GM19023 (cell line): ENCODE results near the gene GGT1.
"Not testable (repeated sequence)": the region's sequence is repeated elsewhere in the genome, so short reads cannot be mapped to it uniquely, and the experiment has no call there.

Source experiments
- ATAC-seq: cut with Tn5 transposase; IDR thresholded peaks from one replicate; pipeline ENCODE4 v1.9.1; 2021; ENCODE audit warnings: mild to moderate bottlenecking, moderate library complexity; ENCODE audit not compliant: unreplicated experiment

GGT1 gene

DNA sequence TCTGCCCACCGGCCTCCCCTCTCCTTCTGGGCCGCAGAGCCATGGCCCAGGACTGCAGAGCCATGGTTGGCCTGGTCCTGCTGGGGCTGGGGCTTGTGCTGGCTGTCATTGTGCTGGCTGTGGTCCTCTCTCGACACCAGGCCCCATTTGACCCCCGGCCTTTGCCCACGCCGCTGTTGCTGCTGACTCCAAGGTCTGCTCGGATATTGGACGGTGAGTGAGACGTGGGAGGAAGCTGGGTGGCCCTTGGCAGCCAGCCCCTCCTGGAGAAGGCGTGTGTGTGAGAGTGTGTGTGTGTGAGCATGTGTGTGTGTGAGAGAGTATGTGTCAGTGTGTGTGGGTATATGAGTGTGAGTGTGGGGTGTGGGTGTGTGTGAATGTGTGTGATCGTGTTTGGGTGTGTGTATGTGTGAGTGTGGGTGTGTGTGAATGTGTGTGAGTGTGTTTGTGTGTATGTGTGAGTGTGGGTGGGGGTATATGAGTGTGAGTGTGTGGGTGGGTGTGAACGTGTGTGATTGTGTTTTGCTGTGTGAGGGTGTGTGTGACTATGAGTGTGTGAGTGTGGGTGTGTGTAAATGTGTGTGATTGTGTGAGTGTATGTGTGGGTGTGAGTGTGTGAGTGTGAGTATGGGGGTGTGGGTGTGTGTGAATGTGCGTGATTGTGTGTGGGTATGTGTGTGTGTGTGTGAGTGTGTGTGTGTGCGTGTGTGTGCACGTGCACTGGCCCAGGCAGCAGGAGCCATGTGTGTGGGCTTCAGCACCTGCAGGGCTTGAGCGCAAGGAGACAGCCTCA, 30.4 kb downstream of the GGT1 start:
- not testable (repeated sequence) for ATAC-seq

GRCh38 chr22:24634776-24635389, 31.9 kb downstream of the GGT1 start:
- not testable (repeated sequence) for ATAC-seq

GRCh38 chr22:24636513-24636912, 33.5 kb downstream of the GGT1 start:
- ATAC-seq, result not testable (repeated sequence)

DNA sequence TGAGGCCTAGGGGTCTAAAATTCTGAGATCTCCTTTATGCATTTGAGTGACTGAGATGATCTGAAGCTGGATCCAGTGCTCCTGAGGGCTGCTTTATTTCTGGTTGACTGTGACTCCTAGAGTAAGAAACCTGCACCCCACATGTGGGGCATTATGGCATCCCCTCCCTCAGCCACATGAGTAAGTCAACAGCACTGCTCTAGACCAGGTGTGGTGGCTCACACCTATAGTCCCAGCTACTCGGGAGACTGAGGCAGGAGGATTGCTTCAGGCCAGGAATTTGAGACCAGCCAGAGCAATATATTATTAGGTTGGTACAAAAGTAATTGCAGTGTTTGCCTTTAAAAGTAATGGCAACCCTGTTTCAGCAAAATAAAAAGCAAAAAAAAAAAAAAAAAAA, 39.3 kb downstream of the GGT1 start:
- ATAC-seq, result not testable (repeated sequence)

DNA sequence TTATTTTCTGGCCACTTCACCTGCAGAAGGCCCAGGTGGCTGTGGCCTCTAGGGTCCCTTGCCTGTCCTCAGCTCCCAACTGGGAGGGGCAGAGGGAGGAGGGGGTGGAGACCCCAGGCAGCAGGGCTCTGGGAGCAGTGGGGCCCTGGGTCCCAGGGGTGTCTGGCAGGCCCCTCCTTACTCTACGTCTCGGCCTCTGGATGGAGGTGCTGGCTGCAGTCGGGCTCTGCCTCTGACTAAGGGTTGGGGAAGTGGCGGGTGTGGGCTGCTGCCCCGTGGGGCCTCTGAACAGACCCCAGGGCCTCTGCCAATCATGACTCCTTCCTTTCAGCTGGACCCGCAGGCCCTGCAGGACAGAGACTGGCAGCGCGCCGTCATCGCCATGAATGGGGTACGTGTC, 41.4 kb downstream of the GGT1 start:
- not testable (repeated sequence) for ATAC-seq

GRCh38 chr22:24645408-24646399, 42.7 kb downstream of the GGT1 start:
- not testable (repeated sequence) for ATAC-seq

DNA sequence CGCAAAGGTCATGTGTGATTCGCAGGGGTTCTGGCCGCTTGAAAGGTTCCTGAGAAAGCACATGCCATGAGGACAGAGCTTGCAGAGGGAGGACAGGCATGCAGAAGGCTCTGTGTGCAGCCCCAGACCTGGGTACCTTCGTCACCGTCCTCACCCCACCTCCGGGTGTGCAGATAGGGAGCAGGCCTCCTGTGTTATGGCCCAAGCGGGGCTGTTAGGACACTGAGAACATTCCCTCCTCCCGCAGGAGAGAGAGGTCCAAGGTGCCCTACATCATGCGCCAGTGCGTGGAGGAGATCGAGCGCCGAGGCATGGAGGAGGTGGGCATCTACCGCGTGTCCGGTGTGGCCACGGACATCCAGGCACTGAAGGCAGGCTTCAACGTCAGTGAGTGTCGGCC, 43.8 kb downstream of the GGT1 start:
- not testable (repeated sequence) for ATAC-seq

GRCh38 chr22:24649371-24649770, 46.4 kb downstream of the GGT1 start:
- not testable (repeated sequence) for ATAC-seq

DNA sequence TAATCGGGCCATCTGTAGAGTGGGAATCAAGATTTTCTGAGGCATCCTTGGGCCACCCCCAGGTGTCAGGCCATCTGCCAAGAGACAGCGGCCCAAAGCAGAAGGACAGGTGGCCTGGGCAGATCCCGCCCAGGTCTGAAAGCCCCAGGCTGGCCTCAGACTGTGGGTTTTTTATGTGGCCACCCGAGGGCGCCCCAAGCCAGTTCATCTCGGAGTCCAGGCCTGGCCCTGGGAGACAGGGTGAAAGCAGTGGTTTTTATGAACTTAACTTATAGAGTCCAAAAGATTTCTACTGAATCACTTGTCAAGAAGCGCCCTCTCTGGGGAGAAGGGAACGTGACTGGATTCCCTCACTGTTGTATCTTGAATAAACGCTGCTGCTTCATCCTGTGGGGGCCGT, 47.9 kb downstream of the GGT1 start:
- not testable (repeated sequence) for ATAC-seq

DNA sequence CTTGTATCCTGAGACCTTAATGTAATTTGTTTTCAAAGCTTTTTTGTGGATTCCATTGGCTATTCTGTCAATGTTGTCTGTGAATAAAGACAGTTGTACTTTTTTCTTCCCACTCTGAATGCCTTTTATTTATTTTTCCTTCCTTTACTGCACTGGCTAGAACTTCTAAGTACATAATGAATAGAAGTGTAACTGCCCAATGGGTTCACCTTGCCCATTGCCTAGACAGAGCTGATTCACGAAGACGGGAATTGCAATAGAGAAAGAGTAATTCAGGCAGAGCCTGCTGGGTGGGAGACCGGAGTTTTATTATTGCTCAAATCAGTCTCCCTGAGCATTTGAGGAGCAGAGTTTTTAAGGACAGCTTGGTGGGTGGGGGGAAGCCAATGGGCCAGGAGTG, 62.4 kb downstream of the GGT1 start:
- not testable (repeated sequence) for ATAC-seq

GRCh38 chr22:24667904-24668303, 64.9 kb downstream of the GGT1 start:
- not testable (repeated sequence) for ATAC-seq

DNA sequence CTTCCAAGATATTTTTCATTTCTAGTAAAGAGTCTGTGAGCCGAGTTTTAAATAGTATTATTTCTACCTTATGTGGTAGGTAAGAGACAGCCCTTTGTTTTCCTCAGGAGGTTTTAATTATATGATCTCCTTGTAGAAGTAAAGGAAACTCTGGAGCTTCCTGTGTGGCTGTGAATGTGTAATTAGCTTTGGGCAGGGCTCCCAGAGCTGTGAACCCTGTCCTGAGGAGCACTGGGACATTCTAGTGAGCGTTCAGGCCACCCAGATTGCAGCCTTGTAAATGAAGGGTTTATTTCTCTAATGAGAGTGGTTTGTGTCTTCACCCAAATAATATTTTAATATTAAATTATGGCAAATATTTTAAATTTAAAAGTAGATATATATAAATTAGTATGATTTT, 69.5 kb downstream of the GGT1 start:
- not testable (repeated sequence) for ATAC-seq
